Epidermal melanocyte (primary cell): Measurements from ENCODE around the gene GGTLC1.
"Not testable (repeated sequence)": the region's sequence is repeated elsewhere in the genome, so short reads cannot be mapped to it uniquely, and the experiment has no call there.

Experiments used
- DNase-seq: peaks from one replicate; pipeline ENCODE4 v3.0.0; 2011; ENCODE audit warnings: low spot score; ENCODE audit not compliant: insufficient read length

GGTLC1 gene

DNA sequence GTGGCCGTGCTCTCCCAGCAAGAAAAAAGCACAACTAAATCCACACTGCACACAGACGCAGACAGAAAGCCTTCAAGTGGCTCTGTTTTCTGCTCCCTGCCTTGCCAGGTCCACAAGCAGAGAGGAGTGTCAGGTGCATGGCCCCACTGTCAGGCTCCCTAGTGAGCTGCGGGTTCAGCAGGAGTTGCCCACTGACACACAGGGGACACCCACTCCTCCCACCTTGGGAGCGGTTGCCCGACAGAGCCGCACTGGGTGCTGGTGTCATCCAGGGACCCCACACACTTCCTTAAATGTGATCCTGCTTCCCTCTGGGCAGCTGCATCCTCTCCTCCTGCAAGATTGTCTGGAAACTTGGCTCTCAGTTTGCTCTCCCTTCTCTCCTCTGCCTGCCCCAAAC, 6.7 kb upstream of the GGTLC1 start:
- not testable (repeated sequence) for DNase-seq

DNA sequence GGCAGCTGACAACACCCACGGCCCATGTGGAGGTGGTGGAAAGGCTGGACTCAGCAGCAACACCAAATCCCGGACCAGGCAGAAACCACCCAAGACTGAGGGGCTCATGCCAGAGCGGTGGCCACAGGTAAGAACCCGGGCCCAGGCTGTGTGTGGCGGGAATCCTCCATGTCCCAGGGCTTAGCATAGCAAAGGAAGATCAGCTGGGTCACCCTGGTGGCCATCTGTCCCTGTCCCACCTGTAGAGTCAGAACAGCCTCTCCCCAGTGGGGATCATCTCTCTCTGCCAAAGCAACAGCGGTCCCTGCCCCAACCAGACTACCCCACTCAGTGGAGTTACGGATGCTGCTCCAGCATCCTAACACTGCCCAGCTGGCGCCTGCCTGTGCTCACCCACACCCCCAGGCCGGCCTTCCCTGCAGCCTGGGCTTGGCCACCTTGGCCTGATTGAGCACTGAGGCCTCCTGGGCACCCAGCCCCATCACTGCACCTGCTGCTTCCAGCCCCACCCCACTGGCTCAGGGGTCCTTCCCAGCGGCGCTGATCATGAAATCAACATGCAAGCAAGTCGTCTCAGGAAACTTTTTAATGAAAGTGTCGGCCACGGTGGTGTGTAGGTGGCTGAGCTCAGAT, 5.5 kb upstream of the GGTLC1 start:
- DNase-seq: not testable (repeated sequence)

DNA sequence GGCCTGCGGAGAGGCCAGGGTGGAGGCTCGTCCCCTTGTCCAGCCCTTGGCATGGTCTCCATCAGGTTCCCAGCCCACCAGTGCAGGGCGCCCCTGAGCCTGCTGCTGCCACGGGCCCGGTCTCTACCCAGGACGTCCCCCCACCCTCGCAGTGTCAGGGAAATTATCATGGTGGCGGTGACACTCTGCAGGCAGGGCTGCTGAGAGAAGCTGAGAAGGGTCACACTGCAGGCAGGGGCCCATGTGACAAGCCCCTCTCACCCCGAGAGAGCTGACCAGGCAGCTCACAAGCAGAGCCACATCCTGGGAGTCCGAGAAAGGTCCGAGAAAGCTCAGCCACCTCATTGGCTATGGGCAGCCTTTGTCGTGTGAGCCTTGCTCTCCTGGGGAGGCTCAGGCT, 4.9 kb upstream of the GGTLC1 start:
- DNase-seq: not testable (repeated sequence)

DNA sequence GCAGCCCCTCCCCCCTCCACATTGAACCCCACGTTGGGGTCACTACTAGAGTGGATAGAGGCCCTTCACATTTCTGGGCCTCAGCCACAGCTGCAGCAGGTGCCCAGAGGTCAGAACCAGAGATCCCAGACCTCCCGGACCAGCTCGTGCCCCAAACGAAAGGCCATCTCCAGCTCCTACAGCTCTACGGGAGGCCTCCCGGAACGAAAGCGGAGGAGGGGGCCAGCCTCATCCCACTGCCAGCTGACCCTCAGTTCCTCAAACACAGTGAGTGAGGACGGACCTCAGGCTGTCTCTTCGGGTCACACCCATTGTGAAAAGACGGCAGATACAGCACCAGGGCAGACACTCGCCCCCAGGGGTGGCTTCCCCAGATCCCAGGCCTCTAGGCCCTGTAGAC, 1.7 kb upstream of the GGTLC1 start:
- DNase-seq: not testable (repeated sequence)

DNA sequence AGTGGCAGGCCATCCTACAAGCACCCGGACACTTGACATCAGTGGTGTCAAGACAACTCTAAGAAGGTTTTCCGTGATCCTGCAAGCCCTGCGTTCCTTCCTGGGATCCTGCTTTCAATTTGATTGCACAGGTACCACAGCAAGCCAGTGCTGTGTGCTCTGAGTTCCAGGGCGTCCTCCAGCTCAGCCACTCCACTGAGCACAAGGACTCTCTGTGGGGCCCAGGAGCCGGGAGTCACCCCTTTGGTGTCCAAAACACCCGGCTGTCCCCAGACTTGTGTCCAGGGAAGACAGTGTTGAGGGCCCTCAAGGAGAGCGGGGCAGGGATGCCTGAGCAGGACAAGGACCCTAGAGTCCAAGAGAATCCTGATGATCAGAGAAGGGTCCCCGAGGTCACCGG, 387 bp upstream of the GGTLC1 start:
- not testable (repeated sequence) for DNase-seq

DNA sequence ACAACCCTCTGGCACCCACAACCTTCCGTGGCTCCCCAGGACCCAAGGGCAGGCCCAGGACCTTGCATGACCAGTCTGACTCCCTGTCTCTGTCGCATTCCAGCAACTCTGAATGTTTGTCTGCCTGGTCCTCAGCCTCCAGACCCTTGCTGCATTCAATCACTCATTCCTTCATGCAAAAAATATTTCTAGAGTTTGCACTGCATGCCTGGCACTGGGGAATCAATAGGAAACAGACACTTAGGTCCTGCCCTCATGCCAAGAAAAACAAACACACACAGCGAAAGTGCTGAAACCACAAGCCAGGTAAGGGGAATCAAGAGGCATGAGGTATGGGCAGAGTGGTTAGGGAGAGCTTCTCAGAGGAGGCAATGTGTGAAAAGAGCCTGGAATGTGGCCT, 1.9 kb downstream of the GGTLC1 start:
- DNase-seq: not testable (repeated sequence)

DNA sequence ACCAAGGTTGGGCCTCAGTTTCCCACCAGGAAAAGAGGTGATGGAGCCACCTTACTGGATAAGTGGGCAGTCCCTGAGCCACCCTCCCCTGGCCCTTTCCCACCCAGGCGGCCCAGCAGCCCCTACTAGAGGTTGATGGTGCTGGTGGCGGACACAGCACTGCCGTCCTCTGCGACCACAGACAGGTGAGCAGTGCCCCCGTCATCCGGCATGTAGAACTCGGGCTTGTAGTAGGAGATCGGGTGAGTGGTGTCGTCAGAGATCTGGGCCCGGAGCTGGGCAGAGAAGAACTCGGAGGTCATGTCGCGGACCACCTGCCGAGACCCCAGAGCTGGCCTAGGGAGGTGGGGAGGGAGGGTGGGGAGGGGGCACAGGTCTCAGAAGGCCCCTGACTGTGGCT, 2.3 kb downstream of the GGTLC1 start:
- not testable (repeated sequence) for DNase-seq

DNA sequence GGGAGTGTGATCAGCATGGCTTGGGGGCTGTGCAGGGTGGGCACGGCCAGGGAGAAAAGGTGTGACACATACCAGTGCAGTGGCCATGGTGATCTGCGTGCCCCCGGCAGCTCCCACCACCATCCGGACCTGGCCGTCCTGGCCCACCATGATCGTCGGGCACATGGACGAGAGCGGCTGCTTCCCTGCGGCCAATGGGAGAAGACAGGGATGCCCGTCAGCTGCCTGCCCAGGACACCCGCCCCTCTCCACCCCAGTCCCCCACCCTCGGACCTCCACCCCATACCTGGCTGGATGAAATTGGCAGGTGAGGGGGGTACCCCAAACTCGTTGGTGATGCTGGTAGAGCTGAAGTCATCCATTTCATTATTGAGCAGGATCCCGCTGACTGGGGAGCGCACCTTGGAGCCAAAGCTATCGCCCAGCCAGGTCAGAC, 2.8 kb downstream of the GGTLC1 start:
- DNase-seq: not testable (repeated sequence)

DNA sequence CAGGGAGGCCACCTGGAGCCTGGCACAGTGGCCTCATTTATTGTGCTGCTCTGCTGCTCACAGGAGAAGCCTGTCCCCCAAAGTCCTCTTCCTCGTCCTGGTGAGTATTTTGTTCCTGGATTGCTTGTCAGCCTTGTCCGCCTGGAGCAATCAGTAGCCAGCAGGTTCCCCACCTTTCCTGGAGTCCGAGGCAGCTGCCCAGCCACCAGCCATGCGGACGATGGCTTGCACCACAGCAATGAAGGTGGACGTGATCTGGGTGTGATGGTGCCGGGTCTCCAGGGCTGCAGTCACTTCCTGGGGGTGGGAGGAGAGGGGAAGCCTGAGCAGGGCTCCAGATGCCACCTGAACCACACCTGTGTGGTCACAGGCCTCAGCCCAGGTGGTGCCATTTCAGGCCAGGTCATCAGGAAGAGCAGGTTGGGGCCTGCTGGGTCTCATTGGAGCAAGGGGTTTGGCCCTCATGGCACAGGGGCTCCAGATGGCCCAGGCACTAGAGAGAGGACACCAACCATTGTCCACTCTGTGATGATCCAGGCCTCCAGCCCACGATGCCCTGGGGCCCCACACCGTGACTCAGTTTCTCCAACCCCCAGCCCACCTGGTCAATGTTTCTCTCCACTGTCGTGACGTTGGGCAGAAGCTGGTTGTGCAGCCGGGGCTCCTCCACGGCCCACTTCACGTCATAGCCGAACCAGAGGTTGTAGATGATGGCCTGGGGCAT, 3.4 kb downstream of the GGTLC1 start:
- DNase-seq: not testable (repeated sequence)

DNA sequence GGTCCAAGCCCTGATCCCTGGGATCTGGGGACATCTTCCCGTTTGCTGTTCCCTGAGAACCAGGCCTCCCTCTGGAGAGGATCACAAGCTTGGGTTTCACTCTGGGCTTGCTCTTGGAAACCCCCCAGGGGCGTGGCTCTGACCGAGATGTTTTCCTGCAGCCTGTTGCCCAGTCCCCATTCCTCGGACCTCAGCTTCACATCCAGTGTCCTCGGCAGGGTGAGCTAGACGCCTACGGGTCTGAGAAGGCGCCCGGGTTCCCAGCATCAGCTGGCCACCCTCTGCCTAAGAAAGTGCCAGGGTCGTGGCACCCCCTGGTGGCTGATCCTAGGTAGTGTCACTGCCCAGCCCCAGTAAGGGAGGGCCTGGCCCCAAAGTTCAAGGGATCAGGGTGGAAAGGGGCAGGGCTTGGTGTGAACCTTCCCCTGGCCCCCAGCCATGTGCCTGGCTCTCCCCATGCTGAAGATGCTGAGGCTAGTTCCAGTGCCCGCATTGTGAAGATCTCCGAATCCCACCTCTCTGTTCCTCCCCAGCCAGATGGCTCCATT, 4.0 kb downstream of the GGTLC1 start:
- not testable (repeated sequence) for DNase-seq

DNA sequence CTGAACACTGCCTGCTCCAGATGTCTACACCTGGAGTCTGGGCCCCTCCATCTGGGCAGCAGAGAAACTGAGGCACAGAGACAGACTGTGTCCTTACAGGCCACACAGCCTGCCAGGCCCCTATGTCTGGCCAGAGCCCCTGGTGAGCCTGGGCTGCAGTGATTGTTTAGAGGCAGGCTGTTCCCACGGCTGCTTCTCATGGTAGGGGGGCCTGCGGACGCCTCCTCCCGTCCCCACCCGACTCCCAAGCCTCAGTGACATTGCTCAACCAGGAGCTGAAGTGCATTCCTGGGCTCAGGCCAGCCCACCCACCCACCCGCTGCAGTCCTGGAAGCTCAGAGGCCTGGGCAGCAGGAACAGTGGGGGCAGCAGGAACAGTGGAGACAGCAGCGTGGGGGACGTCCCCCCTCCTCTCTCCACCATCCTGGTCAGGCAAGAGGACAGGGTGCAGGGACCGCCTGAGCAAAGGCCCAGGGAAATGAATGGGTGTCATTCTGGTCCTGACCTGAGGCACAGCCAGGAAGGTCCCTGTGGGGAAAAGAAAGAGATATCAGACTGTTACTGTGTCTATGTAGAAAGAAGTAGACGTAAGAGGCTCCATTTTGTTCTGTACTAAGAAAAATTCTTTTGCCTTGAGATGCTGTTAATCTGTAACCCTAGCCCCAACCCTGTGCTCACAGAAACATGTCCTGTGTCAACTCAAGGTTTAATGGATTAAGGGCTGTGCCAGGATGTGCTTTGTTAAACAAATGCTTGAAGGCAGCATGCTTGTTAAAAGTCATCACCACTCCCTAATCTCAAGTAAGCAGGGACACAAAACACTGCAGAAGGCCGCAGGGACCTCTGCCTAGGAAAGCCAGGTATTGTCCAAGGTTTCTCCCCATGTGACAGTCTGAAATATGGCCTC, 6.2 kb downstream of the GGTLC1 start:
- DNase-seq: not testable (repeated sequence)

DNA sequence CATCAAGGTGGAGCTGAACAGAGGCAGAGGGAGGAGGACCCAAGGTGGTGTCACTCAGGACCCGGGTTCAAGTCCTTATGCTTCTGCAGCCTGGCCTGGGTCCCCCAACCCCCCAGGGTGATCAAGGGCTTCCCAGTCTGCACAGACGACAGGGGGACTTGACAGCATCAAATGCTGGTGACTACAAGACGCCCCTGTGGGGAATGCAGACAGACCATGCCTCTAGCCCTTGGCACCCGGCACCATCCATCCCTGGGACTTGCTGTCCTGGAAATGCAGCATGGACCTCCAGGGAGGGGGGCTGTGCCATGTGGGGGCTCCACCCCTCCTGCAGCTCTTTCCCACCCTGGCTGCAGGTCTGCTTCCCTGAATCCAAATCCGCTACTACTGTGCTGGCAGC, 7.1 kb downstream of the GGTLC1 start:
- DNase-seq: not testable (repeated sequence)

DNA sequence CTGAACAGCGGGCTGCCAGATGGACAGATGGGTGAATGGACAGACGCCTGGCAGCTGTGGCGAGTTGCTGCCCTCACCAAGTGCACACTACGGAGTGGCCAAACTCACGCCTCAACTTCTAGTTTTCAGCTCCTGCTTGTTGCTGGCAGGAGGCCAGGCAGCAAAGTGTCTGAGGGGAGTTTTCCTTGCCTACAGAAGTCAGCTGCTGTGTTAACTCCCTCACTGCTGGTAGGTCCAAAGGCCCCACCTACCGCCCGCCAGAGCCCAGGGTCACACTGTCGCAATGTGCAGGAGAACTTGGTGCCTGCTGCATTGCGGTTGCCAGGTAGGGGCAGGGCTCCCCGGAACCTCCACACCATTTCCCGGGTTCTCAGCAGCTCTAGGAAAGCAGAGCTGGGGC, 7.6 kb downstream of the GGTLC1 start:
- DNase-seq: not testable (repeated sequence)

DNA sequence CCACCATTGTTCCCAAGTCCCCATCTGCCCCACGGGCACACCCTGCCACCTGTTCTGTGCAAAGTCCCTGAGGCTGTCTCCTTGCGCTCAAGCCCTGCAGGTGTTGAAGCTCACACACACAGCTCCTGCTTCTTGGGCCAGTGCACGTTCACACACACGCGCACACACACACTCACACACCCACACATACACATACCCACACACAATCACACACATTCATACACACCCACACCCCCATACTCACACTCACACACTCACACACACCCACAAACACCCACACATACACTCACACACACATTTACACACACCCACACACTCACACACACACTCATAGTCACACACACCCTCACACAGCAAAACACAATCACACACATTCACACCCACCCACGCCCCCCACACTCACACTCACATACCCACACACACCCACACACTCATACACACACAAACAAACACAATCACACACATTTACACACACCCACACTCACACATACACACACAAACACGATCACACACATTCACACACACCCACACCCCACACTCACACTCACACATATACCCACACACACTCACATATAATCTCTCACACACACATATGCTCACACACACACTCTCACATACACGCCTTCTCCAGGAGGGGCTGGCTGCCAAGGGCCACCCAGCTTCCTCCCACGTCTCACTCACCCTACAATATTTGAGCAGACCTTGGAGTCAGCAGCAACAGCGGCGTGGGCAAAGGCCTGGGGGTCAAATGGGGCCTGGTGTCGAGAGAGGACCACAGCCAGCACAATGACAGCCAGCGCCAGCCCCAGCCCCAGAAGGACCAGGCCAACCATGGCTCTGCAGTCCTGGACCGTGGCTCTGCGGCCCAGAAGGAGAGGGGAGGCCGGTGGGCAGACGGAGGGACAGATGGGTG, 8.4 kb downstream of the GGTLC1 start:
- not testable (repeated sequence) for DNase-seq

DNA sequence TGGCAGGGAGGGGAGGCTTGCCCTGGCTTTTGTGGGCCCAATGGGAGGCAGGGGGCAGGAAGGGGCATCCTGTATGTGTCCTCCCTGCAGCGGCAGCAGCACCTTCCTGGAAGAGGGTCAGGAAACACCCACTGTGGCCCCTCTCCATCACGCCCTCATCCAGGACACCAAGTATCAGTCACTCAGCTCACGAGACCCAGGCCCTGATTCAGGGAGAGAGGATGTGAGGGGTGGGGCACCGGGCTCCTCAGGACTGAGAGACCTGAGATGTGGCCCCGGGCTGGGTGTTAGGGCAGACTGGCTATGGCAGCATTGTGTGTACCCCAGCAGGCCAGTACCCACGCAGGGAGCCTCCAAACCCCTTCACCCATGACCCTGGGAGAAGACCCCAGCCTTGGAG, 9.2 kb downstream of the GGTLC1 start:
- not testable (repeated sequence) for DNase-seq

DNA sequence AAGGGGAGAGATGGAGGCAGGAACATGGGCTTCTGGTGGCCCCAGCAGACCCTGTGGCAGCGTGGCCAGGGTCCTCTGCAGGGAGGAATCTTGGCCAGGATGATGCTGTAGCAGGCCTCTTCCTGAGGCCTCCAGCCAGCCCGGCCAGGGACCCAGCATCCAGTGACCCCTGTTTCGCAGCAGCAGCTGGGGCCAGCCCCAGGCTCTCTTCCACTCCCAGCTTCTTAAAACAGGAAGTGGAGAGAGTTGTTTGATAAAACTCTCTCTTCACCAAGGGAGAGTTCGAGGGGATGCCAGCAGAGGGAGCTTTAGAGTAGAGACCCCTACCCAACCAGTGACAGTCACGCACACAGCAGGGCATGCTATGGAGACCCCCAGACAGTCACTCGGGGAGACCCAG, 10.1 kb downstream of the GGTLC1 start:
- not testable (repeated sequence) for DNase-seq

DNA sequence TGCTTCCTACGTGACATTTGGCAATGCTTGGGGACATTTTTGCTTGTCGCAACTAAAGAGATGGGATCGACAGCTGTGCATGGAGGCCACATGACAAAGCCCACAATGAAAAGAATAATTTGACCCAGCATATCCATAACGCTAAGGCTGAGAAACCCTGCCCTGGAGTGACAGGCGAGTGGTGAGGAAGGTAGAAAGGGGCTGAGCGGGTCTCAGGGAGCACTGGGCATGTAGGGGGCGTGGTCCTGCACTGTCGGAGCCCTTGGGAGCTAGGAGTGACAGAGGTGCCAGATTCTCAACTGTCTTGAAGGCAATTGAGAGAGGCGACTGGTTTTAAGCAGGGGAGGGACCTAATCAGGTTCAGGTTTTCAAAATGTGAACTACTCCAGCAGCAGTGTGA, 13.6 kb downstream of the GGTLC1 start:
- no peak for DNase-seq

DNA sequence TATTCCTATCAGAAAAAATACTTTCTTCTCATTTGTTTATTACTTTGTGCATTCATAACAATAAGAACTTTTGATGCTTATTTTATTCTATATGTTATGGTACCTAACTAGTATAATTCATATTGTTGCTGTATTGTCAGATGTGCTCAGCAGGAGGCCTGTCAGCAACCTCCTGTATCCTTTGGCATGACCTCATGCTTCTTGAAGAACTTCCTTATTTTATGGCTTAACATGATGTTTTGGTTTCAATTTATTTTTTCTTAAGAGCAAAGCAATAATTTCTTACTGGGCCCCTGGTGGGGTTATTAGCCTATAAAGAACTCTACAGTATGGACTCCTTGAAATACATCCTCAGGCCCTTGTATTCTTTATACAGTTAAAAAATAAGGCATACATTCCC, 17.3 kb downstream of the GGTLC1 start:
- no peak for DNase-seq

DNA sequence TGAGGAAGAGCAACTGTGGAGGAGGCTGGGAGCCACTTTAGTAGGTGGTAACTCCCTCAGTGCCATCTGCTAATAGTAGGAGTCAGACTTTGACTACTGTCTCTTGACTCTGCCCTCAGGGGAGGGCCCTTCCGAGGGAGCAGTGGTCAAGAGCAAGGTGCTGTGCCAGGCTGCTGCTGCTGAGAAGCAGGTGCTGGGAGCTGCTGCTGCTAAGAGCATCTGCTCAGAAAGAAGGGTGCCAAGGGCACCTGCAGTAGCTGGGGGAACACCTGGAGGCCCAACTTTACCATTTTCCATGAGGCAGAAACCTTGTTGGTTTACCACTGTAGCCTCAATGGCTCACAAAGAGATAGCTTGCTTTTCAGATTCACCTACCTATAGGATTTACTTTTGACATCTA, 18.5 kb downstream of the GGTLC1 start:
- DNase-seq: no peak

DNA sequence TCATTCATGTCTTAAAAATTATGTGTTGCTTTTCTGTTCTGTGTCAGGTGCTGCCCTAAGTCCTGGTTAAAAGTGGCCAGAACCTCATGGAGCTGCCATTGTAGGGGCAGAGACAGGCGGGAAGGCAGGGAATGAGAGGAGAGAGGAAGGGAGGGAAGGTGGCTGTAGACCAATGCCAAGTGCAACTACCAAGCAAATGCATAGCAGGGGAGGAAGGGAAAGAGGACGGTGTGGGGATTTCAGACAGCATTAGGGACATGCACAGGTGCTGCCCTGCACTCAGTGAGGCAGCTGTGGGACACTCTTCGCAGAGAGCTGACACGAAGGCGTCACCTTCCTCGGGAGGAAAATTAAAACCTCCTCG, 21.0 kb downstream of the GGTLC1 start:
- DNase-seq: no peak
